Measurements from ENCODE around the gene LMF1. TPM values are rescaled to one million over a fixed set of nuclear protein-coding genes. Genes with fewer than 3 reads are reported as not detected.

Gene LMF1
- total and polyA plus RNA-seq, 9 of the 15 experiments (the other 6 are each of a cell fraction or from before 2014, with no cell fraction given) = 0.11 to 1.6 (median 0.55) TPM; not detected in 1

DNA sequence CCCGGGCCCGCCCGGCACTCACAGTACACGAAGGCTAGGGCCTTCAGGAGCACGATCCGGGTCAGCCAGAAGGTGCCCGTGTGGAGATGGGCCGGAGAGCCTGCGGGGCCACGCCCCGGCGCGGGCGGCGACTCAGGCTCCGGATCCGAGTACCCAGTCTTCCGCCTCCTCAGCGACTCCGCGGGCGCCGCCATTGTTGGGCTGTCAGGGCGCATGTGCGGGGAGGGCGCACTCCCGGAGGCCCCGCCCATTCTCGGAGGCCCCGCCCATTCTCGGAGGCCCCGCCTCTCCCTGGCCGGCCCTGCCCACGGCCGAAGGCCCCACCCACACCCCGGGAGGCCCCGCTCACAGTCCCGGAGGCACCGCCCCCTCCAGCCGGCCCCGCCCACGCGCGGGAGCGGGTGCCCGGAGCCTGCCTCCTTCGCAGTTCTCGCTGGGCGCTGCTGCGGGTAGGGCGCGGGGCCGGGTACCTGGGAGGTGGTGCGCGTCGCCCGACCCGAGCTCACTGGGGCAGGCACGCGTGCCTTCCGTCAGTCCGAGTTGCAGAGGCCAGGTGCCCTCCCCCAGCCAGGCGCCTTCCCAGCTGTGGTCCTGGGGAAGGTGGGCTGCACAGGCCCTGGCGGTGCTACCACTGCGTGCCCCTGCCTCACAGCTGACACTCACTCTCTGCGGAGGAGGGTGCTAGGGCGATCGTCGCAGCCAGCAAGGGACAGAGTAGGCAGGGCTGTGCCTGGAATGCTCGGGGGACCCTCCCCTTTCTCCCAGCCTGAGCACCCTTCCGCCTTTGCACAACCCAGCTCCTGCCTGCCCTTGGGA, at the start of gene LMF1 (continued):
- TF ChIP-seq, protein P1, sequence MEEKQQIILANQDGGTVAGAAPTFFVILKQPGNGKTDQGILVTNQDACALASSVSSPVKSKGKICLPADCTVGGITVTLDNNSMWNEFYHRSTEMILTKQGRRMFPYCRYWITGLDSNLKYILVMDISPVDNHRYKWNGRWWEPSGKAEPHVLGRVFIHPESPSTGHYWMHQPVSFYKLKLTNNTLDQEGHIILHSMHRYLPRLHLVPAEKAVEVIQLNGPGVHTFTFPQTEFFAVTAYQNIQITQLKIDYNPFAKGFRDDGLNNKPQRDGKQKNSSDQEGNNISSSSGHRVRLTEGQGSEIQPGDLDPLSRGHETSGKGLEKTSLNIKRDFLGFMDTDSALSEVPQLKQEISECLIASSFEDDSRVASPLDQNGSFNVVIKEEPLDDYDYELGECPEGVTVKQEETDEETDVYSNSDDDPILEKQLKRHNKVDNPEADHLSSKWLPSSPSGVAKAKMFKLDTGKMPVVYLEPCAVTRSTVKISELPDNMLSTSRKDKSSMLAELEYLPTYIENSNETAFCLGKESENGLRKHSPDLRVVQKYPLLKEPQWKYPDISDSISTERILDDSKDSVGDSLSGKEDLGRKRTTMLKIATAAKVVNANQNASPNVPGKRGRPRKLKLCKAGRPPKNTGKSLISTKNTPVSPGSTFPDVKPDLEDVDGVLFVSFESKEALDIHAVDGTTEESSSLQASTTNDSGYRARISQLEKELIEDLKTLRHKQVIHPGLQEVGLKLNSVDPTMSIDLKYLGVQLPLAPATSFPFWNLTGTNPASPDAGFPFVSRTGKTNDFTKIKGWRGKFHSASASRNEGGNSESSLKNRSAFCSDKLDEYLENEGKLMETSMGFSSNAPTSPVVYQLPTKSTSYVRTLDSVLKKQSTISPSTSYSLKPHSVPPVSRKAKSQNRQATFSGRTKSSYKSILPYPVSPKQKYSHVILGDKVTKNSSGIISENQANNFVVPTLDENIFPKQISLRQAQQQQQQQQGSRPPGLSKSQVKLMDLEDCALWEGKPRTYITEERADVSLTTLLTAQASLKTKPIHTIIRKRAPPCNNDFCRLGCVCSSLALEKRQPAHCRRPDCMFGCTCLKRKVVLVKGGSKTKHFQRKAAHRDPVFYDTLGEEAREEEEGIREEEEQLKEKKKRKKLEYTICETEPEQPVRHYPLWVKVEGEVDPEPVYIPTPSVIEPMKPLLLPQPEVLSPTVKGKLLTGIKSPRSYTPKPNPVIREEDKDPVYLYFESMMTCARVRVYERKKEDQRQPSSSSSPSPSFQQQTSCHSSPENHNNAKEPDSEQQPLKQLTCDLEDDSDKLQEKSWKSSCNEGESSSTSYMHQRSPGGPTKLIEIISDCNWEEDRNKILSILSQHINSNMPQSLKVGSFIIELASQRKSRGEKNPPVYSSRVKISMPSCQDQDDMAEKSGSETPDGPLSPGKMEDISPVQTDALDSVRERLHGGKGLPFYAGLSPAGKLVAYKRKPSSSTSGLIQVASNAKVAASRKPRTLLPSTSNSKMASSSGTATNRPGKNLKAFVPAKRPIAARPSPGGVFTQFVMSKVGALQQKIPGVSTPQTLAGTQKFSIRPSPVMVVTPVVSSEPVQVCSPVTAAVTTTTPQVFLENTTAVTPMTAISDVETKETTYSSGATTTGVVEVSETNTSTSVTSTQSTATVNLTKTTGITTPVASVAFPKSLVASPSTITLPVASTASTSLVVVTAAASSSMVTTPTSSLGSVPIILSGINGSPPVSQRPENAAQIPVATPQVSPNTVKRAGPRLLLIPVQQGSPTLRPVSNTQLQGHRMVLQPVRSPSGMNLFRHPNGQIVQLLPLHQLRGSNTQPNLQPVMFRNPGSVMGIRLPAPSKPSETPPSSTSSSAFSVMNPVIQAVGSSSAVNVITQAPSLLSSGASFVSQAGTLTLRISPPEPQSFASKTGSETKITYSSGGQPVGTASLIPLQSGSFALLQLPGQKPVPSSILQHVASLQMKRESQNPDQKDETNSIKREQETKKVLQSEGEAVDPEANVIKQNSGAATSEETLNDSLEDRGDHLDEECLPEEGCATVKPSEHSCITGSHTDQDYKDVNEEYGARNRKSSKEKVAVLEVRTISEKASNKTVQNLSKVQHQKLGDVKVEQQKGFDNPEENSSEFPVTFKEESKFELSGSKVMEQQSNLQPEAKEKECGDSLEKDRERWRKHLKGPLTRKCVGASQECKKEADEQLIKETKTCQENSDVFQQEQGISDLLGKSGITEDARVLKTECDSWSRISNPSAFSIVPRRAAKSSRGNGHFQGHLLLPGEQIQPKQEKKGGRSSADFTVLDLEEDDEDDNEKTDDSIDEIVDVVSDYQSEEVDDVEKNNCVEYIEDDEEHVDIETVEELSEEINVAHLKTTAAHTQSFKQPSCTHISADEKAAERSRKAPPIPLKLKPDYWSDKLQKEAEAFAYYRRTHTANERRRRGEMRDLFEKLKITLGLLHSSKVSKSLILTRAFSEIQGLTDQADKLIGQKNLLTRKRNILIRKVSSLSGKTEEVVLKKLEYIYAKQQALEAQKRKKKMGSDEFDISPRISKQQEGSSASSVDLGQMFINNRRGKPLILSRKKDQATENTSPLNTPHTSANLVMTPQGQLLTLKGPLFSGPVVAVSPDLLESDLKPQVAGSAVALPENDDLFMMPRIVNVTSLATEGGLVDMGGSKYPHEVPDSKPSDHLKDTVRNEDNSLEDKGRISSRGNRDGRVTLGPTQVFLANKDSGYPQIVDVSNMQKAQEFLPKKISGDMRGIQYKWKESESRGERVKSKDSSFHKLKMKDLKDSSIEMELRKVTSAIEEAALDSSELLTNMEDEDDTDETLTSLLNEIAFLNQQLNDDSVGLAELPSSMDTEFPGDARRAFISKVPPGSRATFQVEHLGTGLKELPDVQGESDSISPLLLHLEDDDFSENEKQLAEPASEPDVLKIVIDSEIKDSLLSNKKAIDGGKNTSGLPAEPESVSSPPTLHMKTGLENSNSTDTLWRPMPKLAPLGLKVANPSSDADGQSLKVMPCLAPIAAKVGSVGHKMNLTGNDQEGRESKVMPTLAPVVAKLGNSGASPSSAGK (IDR thresholded peaks at IDR 0.05) = no peak; the same call in 1 of the 2 replicates
- TF ChIP-seq ZNF785 (CRISPR knock-in tag; IDR thresholded peaks at IDR 0.05) = no peak
- TF ChIP-seq ZNF695 (CRISPR knock-in tag; IDR thresholded peaks at IDR 0.05) = no peak
- TF ChIP-seq, protein P2, sequence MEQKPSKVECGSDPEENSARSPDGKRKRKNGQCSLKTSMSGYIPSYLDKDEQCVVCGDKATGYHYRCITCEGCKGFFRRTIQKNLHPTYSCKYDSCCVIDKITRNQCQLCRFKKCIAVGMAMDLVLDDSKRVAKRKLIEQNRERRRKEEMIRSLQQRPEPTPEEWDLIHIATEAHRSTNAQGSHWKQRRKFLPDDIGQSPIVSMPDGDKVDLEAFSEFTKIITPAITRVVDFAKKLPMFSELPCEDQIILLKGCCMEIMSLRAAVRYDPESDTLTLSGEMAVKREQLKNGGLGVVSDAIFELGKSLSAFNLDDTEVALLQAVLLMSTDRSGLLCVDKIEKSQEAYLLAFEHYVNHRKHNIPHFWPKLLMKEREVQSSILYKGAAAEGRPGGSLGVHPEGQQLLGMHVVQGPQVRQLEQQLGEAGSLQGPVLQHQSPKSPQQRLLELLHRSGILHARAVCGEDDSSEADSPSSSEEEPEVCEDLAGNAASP (IDR thresholded peaks at IDR 0.05) = no peak
- TF ChIP-seq MAZ (CRISPR knock-in tag; conservative IDR thresholded peaks at IDR 0.05 in 1 of 2, IDR thresholded peaks at IDR 0.05 in 1 of 2) = peak; percentile 74 to 81; a peak in 3 of 4 replicates
- no peak for TF ChIP-seq ZNF197 (CRISPR knock-in tag; IDR thresholded peaks at IDR 0.05; ENCODE audit: low read depth)
- peak; percentile 4 for TF ChIP-seq PCBP1 (IDR thresholded peaks at IDR 0.05; ENCODE audit: low read depth, low read length, poor library complexity, severe bottlenecking)
- no peak for TF ChIP-seq ERF (CRISPR knock-in tag; IDR thresholded peaks at IDR 0.05)
- peak; percentile 26; the same call in 1 of the 2 replicates for TF ChIP-seq ZNF263 (CRISPR knock-in tag; IDR thresholded peaks at IDR 0.05; ENCODE audit: borderline replicate concordance)
- no peak for TF ChIP-seq PPARD (CRISPR knock-in tag; IDR thresholded peaks at IDR 0.05)
- no peak for TF ChIP-seq CBFA2T2 (conservative IDR thresholded peaks at IDR 0.05)
- TF ChIP-seq ZNF830 (CRISPR knock-in tag; IDR thresholded peaks at IDR 0.05) = no peak
- TF ChIP-seq SUPT5H (IDR thresholded peaks at IDR 0.05) = peak; percentile 83
- peak; percentile 81 for TF ChIP-seq EGR1 (conservative IDR thresholded peaks at IDR 0.05)
- peak; percentile 63; the same call in 1 of the 2 replicates for TF ChIP-seq SIN3B (IDR thresholded peaks at IDR 0.05; ENCODE audit: low read depth)
- TF ChIP-seq HOXB6 (CRISPR knock-in tag; IDR thresholded peaks at IDR 0.05; ENCODE audit: borderline replicate concordance) = no peak

All from K562 (cell line).